BLaER1 treated with 17β-estradiol and CSF1 and Interleukin-3, amounts not matched to agents 10 nM and 100 nM (cell line): ENCODE data around the gene RPL22.

Experiments
- H3K27ac ChIP-seq, 11 experiments: shearing (Covaris generic); formaldehyde crosslinking; 2 replicates each; pipeline ENCODE4 v1.8.1; 2022
- H3K27me3 ChIP-seq, 11 experiments: shearing (Covaris generic); formaldehyde crosslinking; 2 replicates each; pipeline ENCODE4 v1.8.1; 2022
- H3K36me3 ChIP-seq, 11 experiments: shearing (Covaris generic); formaldehyde crosslinking; 2 replicates each; pipeline ENCODE4 v1.8.1; 2022
- H3K4me1 ChIP-seq, 10 experiments: shearing (Covaris generic); formaldehyde crosslinking; 2 replicates each; pipeline ENCODE4 v1.8.1; 2022
- H3K4me2 ChIP-seq, 11 experiments: shearing (Covaris generic); formaldehyde crosslinking; 2 replicates each; pipeline ENCODE4 v1.8.1; 2022
- H3K4me3 ChIP-seq, 10 experiments: shearing (Covaris generic); formaldehyde crosslinking; 2 replicates each; pipeline ENCODE4 v1.8.1; 2022
- H3K9ac ChIP-seq, 11 experiments: shearing (Covaris generic); formaldehyde crosslinking; 2 replicates each; pipeline ENCODE4 v1.8.1; 2022
- H3K9me3 ChIP-seq, 11 experiments: shearing (Covaris generic); formaldehyde crosslinking; replicated peaks in 1 of 11; 2 replicates each; pipeline ENCODE4 v1.8.1; 2022
- H4K20me1 ChIP-seq, 11 experiments: shearing (Covaris generic); formaldehyde crosslinking; 2 replicates each; pipeline ENCODE4 v1.8.1; 2022
- Cebpa-rat ChIP-seq, 11 experiments: shearing (Covaris generic); IDR thresholded peaks; 2 replicates each; pipeline ENCODE4 v1.8.1; 2022

RPL22 gene

GRCh38 chr1:6237093-6237492 is 37.7 kb upstream of the RPL22 start:
- Histone ChIP-seq H3K27ac (no peak overlapping the region), H3K9ac (peak overlapping the region in 1 of 11 experiments; percentile 39; a peak in 1 of 22 replicates), H3K4me3 (no peak overlapping the region), H3K36me3 (peaks cover 20 to 26% (median 24%) of the 10 kb centered on the region in 11 experiments), H3K4me2 (no peak overlapping the region; a peak in 1 of 22 replicates), H4K20me1 (peaks cover 0 to 35% (median 14%) of the 10 kb centered on the region in 11 experiments; a peak in 15 of 22 replicates), H3K9me3 (peaks cover 0 to 8% (median 0%) of the 10 kb centered on the region in 11 experiments; a peak in 2 of 22 replicates), H3K27me3 (peaks cover 23 to 32% (median 28%) of the 10 kb centered on the region in 11 experiments), H3K4me1 (peaks cover 37 to 71% (median 62%) of the 10 kb centered on the region in 10 experiments)
- no peak for TF ChIP-seq Cebpa-rat (IDR thresholded peaks at IDR 0.05)

GRCh38 chr1:6235296-6235677 is 35.9 kb upstream of the RPL22 start:
- Histone ChIP-seq H3K4me1 (peaks cover 21 to 53% (median 44%) of the 10 kb centered on the region in 10 experiments), H4K20me1 (peaks cover 0 to 33% (median 14%) of the 10 kb centered on the region in 11 experiments; a peak in 14 of 22 replicates), H3K9ac (peak overlapping the region; percentile 81 to 94 (median 89)), H3K4me2 (peak overlapping the region; percentile 83 to 98 (median 93)), H3K9me3 (peaks cover 0 to 8% (median 0%) of the 10 kb centered on the region in 11 experiments; a peak in 2 of 22 replicates), H3K27ac (peak overlapping the region; percentile 25 to 90 (median 84); a peak in 21 of 22 replicates), H3K36me3 (peaks cover 36 to 44% (median 42%) of the 10 kb centered on the region in 11 experiments), H3K4me3 (peak overlapping the region; percentile 71 to 97 (median 85)), H3K27me3 (peaks cover 5 to 14% (median 10%) of the 10 kb centered on the region in 11 experiments)
- TF ChIP-seq Cebpa-rat (IDR thresholded peaks at IDR 0.05) = no peak

- Histone ChIP-seq H4K20me1 (peaks cover 0 to 38% (median 14%) of the 10 kb centered on the region in 11 experiments; a peak in 14 of 22 replicates), H3K4me1 (peaks cover 21 to 47% (median 38%) of the 10 kb centered on the region in 10 experiments), H3K4me3 (peak overlapping the region; percentile 71 to 97 (median 85)), H3K27ac (peak overlapping the region in 10 of 11 experiments; percentile 62 to 90 (median 84); a peak in 20 of 22 replicates), H3K36me3 (peaks cover 42 to 50% (median 48%) of the 10 kb centered on the region in 11 experiments), H3K27me3 (peaks cover 0 to 8% (median 4%) of the 10 kb centered on the region in 11 experiments; a peak in 12 of 22 replicates), H3K4me2 (peak overlapping the region; percentile 83 to 98 (median 93)), H3K9ac (peak overlapping the region; percentile 81 to 94 (median 89)), H3K9me3 (peaks cover 0 to 8% (median 0%) of the 10 kb centered on the region in 11 experiments; a peak in 2 of 22 replicates)
- TF ChIP-seq Cebpa-rat (IDR thresholded peaks at IDR 0.05) = no peak
Observed at GRCh38 chr1:6234502-6235295, 35.3 kb upstream of the RPL22 start.

GRCh38 chr1:6233376-6233775 is 34.0 kb upstream of the RPL22 start:
- no peak for TF ChIP-seq Cebpa-rat (IDR thresholded peaks at IDR 0.05)
- Histone ChIP-seq H3K9me3 (peaks cover 0 to 8% (median 0%) of the 10 kb centered on the region in 11 experiments; a peak in 2 of 22 replicates), H4K20me1 (peaks cover 0 to 43% (median 10%) of the 10 kb centered on the region in 11 experiments; a peak in 14 of 22 replicates), H3K27ac (no peak overlapping the region), H3K36me3 (peaks cover 56 to 63% (median 61%) of the 10 kb centered on the region in 11 experiments), H3K4me3 (no peak overlapping the region), H3K9ac (peak overlapping the region in 8 of 11 experiments; percentile 15 to 94 (median 88); a peak in 11 of 22 replicates), H3K4me1 (peaks cover 10 to 33% (median 27%) of the 10 kb centered on the region in 10 experiments), H3K4me2 (no peak overlapping the region), H3K27me3 (no peaks in the 10 kb centered on the region)

- H4K20me1 ChIP-seq = peaks cover 0 to 59% (median 18%) of the 10 kb centered on the region in 11 experiments; a peak in 12 of 22 replicates
- H3K27ac ChIP-seq = no peak overlapping the region
- H3K27me3 ChIP-seq = no peaks in the 10 kb centered on the region
- TF ChIP-seq Cebpa-rat (IDR thresholded peaks at IDR 0.05) = no peak
- peaks cover 13 to 36% (median 26%) of the 10 kb centered on the region in 10 experiments for H3K4me1 ChIP-seq
- no peak overlapping the region for H3K4me3 ChIP-seq
- H3K9me3 ChIP-seq = no peaks in the 10 kb centered on the region
- peak overlapping the region in 7 of 11 experiments; percentile 0 to 39 (median 15); a peak in 6 of 22 replicates for H3K9ac ChIP-seq
- H3K36me3 ChIP-seq = peaks cover 80 to 100% (median 99%) of the 10 kb centered on the region in 11 experiments
- peak overlapping the region in 2 of 11 experiments; percentile 10 to 15; a peak in 2 of 22 replicates for H3K4me2 ChIP-seq
Observed at GRCh38 chr1:6225651-6226050, 26.3 kb upstream of the RPL22 start.

- Histone ChIP-seq H3K9ac (0 out of 22 replicates have a peak overlapping the region, but pooled peaks of 1 of the 11 experiments have one; percentile 18), H3K4me3 (no peak overlapping the region), H3K4me2 (no peak overlapping the region), H4K20me1 (peaks cover 0 to 52% (median 18%) of the 10 kb centered on the region in 11 experiments; a peak in 12 of 22 replicates), H3K27ac (no peak overlapping the region), H3K27me3 (no peaks in the 10 kb centered on the region), H3K9me3 (no peaks in the 10 kb centered on the region), H3K4me1 (peaks cover 13 to 44% (median 32%) of the 10 kb centered on the region in 10 experiments), H3K36me3 (peaks cover 75 to 100% (median 96%) of the 10 kb centered on the region in 11 experiments)
- TF ChIP-seq Cebpa-rat (IDR thresholded peaks at IDR 0.05) = no peak
Observed at GRCh38 chr1:6224718-6225117, 25.3 kb upstream of the RPL22 start.

- H3K9ac ChIP-seq = no peak overlapping the region
- no peaks in the 10 kb centered on the region for H3K9me3 ChIP-seq
- no peak for TF ChIP-seq Cebpa-rat (IDR thresholded peaks at IDR 0.05)
- H3K4me3 ChIP-seq = no peak overlapping the region
- H3K36me3 ChIP-seq = peaks cover 66 to 89% (median 85%) of the 10 kb centered on the region in 11 experiments
- H4K20me1 ChIP-seq = peaks cover 0 to 50% (median 18%) of the 10 kb centered on the region in 11 experiments; a peak in 12 of 22 replicates
- no peaks in the 10 kb centered on the region for H3K27me3 ChIP-seq
- no peak overlapping the region for H3K4me2 ChIP-seq
- peaks cover 24 to 55% (median 43%) of the 10 kb centered on the region in 10 experiments for H3K4me1 ChIP-seq
- no peak overlapping the region for H3K27ac ChIP-seq
Observed at GRCh38 chr1:6223617-6224016, 24.2 kb upstream of the RPL22 start.

GRCh38 chr1:6222636-6223035 is 23.2 kb upstream of the RPL22 start:
- Histone ChIP-seq H3K9ac (0 out of 22 replicates have a peak overlapping the region, but pooled peaks of 1 of the 11 experiments have one; percentile 15), H3K9me3 (no peaks in the 10 kb centered on the region), H4K20me1 (peaks cover 0 to 50% (median 18%) of the 10 kb centered on the region in 11 experiments; a peak in 12 of 22 replicates), H3K27ac (no peak overlapping the region), H3K4me3 (no peak overlapping the region), H3K36me3 (peaks cover 56 to 80% (median 75%) of the 10 kb centered on the region in 11 experiments), H3K27me3 (no peaks in the 10 kb centered on the region), H3K4me1 (peaks cover 30 to 55% (median 43%) of the 10 kb centered on the region in 10 experiments), H3K4me2 (peak overlapping the region in 3 of 11 experiments; percentile 18 to 58 (median 56); a peak in 6 of 22 replicates)
- TF ChIP-seq Cebpa-rat (IDR thresholded peaks at IDR 0.05) = no peak
